OCI-LY7 (cell line): ENCODE results near the gene THUMPD3.

ENCODE experiments used
- EZH2phosphoT487 ChIP-seq: fragments of 200-600 bp; sonication (generic); IDR thresholded peaks from 2 replicates; pipeline ENCODE4 v1.6.1; 2018; ENCODE audit warnings: low read depth, borderline replicate concordance, mild to moderate bottlenecking, mixed run types, antibody characterized with exemption, low read length, moderate library complexity, mixed read lengths
- TF ChIP-seq, protein P1 (sequence below): fragments of 200-600 bp; sonication (generic); conservative IDR thresholded peaks from 2 replicates; pipeline ENCODE4 v1.5.1; 2014; ENCODE audit warnings: mild to moderate bottlenecking, antibody characterized with exemption, low read length, moderate library complexity, mixed read lengths

GRCh38 chr3:9362731-9363530, at the start of gene THUMPD3:
- TF ChIP-seq, protein P1, sequence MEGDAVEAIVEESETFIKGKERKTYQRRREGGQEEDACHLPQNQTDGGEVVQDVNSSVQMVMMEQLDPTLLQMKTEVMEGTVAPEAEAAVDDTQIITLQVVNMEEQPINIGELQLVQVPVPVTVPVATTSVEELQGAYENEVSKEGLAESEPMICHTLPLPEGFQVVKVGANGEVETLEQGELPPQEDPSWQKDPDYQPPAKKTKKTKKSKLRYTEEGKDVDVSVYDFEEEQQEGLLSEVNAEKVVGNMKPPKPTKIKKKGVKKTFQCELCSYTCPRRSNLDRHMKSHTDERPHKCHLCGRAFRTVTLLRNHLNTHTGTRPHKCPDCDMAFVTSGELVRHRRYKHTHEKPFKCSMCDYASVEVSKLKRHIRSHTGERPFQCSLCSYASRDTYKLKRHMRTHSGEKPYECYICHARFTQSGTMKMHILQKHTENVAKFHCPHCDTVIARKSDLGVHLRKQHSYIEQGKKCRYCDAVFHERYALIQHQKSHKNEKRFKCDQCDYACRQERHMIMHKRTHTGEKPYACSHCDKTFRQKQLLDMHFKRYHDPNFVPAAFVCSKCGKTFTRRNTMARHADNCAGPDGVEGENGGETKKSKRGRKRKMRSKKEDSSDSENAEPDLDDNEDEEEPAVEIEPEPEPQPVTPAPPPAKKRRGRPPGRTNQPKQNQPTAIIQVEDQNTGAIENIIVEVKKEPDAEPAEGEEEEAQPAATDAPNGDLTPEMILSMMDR, result no peak
- TF ChIP-seq EZH2phosphoT487, result no peak
